HCT116 (cell line): ENCODE results near the gene RHEBL1.

ENCODE experiments used
- CTCF ChIP-seq, 3 experiments: fragments of 200-600 bp in 1 of 3; sonication (generic) in 1 of 3; IDR thresholded peaks in 2 of 3; conservative IDR thresholded peaks in 1 of 3; 2 replicates each; pipeline ENCODE4 v1.5.1; 2012 to 2017; ENCODE audit warnings: low read depth in 2 of 3, low read length in 2 of 3, antibody characterized with exemption in 1 of 3, borderline replicate concordance in 1 of 3, control low read depth in 1 of 3, mild to moderate bottlenecking in 1 of 3, mixed read lengths in 1 of 3, mixed run types in 1 of 3, moderate library complexity in 1 of 3; ENCODE audit not compliant: insufficient read depth in 1 of 3
- EZH2 ChIP-seq: fragments of 200-600 bp; sonication (generic); IDR thresholded peaks from 2 replicates; pipeline ENCODE4 v1.6.1; 2017; ENCODE audit warnings: antibody characterized with exemption, mixed run types

GRCh38 chr12:49098035-49098451, 28.3 kb upstream of the RHEBL1 start:
- peak; percentile 52 to 84 (median 79); a peak in 5 of 6 replicates for TF ChIP-seq CTCF (IDR thresholded peaks at IDR 0.05 in 2 of 3, conservative IDR thresholded peaks at IDR 0.05 in 1 of 3; ENCODE audit: borderline replicate concordance in 1 of 3, insufficient read depth in 1 of 3, low read depth in 2 of 3, low read length in 2 of 3)
- no peak for TF ChIP-seq EZH2
